ENCODE data around the gene OR2F1. TPM values are rescaled to one million over a fixed set of nuclear protein-coding genes. Genes with fewer than 3 reads are reported as not detected.

Gene OR2F1
- total and polyA plus RNA-seq, 10 donors: not detected

DNA sequence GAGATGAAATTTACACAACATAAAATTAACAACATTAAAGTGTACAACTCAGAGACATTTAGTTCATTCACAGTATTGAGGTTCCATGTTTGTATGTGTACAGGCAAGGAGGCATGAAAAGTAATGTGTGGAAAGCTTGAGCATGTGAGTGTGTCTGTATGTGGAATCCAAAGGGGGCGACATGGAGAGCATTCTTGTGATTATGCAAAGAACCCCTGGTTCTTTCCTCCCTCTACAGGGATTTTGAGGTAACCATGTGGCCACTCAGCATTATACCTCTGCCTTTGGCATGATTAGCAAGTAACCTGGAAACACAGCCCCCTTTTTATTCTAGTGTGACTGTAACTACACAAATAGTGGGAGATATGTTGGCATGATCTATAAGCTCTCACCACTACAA is 21.0 kb downstream of the OR2F1 start:
- H3K4me1 ChIP-seq: no peaks in the 10 kb centered on the region
- TF ChIP-seq, protein P1, sequence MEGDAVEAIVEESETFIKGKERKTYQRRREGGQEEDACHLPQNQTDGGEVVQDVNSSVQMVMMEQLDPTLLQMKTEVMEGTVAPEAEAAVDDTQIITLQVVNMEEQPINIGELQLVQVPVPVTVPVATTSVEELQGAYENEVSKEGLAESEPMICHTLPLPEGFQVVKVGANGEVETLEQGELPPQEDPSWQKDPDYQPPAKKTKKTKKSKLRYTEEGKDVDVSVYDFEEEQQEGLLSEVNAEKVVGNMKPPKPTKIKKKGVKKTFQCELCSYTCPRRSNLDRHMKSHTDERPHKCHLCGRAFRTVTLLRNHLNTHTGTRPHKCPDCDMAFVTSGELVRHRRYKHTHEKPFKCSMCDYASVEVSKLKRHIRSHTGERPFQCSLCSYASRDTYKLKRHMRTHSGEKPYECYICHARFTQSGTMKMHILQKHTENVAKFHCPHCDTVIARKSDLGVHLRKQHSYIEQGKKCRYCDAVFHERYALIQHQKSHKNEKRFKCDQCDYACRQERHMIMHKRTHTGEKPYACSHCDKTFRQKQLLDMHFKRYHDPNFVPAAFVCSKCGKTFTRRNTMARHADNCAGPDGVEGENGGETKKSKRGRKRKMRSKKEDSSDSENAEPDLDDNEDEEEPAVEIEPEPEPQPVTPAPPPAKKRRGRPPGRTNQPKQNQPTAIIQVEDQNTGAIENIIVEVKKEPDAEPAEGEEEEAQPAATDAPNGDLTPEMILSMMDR (IDR thresholded peaks at IDR 0.05 in 8 of 11, conservative IDR thresholded peaks at IDR 0.05 in 3 of 11): no peak
- no peak for TF ChIP-seq POLR2AphosphoS5 (IDR thresholded peaks at IDR 0.05)
- TF ChIP-seq POLR2A (IDR thresholded peaks at IDR 0.05): no peak
- 67 to 73% (median 69%) methylated on average over 1 of the region's 1 CpG for WGBS, 5 donors

GRCh38 chr7:143978585-143978984 is 23.9 kb downstream of the OR2F1 start:
- WGBS, 5 donors: 62 to 83% (median 74%) methylated on average over 2 of the region's 2 CpGs
- TF ChIP-seq, protein P1 (IDR thresholded peaks at IDR 0.05 in 8 of 11, conservative IDR thresholded peaks at IDR 0.05 in 3 of 11): no peak
- no peak for TF ChIP-seq POLR2AphosphoS5 (IDR thresholded peaks at IDR 0.05)
- no peak for TF ChIP-seq POLR2A (IDR thresholded peaks at IDR 0.05)
- H3K27ac ChIP-seq: no peak overlapping the region
- H3K4me1 ChIP-seq: no peaks in the 10 kb centered on the region
- H3K36me3 ChIP-seq: no peaks in the 10 kb centered on the region
- H3K9me3 ChIP-seq: no peaks in the 10 kb centered on the region
- no peak overlapping the region for H3K4me3 ChIP-seq
- DNase-seq: no peak
- H3K27me3 ChIP-seq (replicated peaks in 1 of 7): no peaks in the 10 kb centered on the region
- intact Hi-C loops (cut with DNase I; ENCODE audit: low total_unique reads): no loop called here

More for the DNA sequence above, 21.0 kb downstream of the OR2F1 start:
- H3K36me3 ChIP-seq: no peaks in the 10 kb centered on the region
- intact Hi-C loops (cut with DNase I; ENCODE audit: low total_unique reads): no loop called here
- no peaks in the 10 kb centered on the region for H3K27me3 ChIP-seq (replicated peaks in 1 of 7)
- no peak overlapping the region for H3K4me3 ChIP-seq
- H3K27ac ChIP-seq: no peak overlapping the region
- peaks cover 0 to 5% (median 2%) of the 10 kb centered on the region in 8 donors for H3K9me3 ChIP-seq
- DNase-seq: no peak

DNA sequence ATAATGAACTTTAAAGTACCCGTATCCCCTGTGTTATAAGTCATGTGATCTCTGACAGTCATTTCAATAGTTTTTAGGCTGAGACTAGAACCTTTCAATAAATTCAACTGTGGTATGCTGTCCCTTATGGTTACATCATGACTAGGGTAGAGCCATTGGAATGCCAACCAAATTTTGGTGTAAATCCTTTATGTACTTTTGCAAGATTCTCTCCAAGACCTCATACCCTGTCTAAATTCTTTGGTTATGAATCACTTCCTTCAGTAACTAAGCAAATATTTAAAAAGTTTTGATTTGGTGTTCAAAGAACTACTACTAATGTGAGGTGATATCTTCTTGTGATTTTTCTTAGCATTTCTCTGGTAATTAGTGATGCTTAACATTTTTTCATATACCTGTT is 24.7 kb downstream of the OR2F1 start:
- Histone ChIP-seq H3K27me3 (replicated peaks in 1 of 7) (no peaks in the 10 kb centered on the region), H3K9me3 (no peaks in the 10 kb centered on the region), H3K27ac (no peak overlapping the region), H3K4me1 (no peaks in the 10 kb centered on the region), H3K36me3 (no peaks in the 10 kb centered on the region), H3K4me3 (no peak overlapping the region)
- DNase-seq: no peak
- intact Hi-C loops (cut with DNase I; ENCODE audit: low total_unique reads): no loop called here
- TF ChIP-seq POLR2AphosphoS5 (IDR thresholded peaks at IDR 0.05): no peak
- TF ChIP-seq POLR2A (IDR thresholded peaks at IDR 0.05): no peak
- TF ChIP-seq, protein P1 (IDR thresholded peaks at IDR 0.05 in 8 of 11, conservative IDR thresholded peaks at IDR 0.05 in 3 of 11): no peak
- WGBS, 5 donors: 58 to 88% (median 79%) methylated on average over 1 of the region's 1 CpG

DNA sequence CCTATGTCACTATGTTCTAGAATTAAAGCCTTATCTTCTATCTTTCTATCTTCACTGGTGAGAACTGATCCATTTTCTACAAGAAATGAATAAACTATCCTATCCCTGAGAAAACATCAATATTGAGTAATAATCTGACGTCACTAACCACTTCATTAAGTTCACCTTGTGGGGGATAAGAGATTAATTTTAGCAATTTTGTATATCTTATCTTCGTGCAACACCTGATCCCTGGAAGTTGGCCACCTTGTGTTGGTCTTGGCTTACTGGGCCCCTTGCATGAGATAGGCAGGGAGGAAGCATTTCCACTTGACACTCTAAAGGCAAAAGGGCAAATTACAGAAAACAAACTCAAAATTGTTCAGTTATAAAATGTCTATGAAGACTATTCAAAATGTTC is 25.4 kb downstream of the OR2F1 start:
- no peaks in the 10 kb centered on the region for H3K9me3 ChIP-seq
- H3K36me3 ChIP-seq: no peaks in the 10 kb centered on the region
- TF ChIP-seq POLR2A (IDR thresholded peaks at IDR 0.05) (no peak), POLR2AphosphoS5 (IDR thresholded peaks at IDR 0.05) (no peak)
- TF ChIP-seq, protein P1 (IDR thresholded peaks at IDR 0.05 in 8 of 11, conservative IDR thresholded peaks at IDR 0.05 in 3 of 11): no peak
- H3K27me3 ChIP-seq (replicated peaks in 1 of 7): no peaks in the 10 kb centered on the region
- H3K27ac ChIP-seq: no peak overlapping the region
- DNase-seq: no peak
- no peaks in the 10 kb centered on the region for H3K4me1 ChIP-seq
- WGBS, 5 donors: 48 to 76% (median 70%) methylated on average over 2 of the region's 2 CpGs
- intact Hi-C loops (cut with DNase I; ENCODE audit: low total_unique reads): no loop called here
- no peak overlapping the region for H3K4me3 ChIP-seq
